Measurements from ENCODE around the gene GLS.
A peak's percentile ranks its signal among the peaks of the same experiment; 100 is the strongest.

GLS gene

GRCh38 chr2:190996947-190997346 lies 116.3 kb downstream of the GLS start:
- no peak for DNase-seq

GRCh38 chr2:190997526-190998113 lies 117.0 kb downstream of the GLS start:
- no peak for DNase-seq

GRCh38 chr2:190999058-190999457 lies 118.4 kb downstream of the GLS start:
- no peak for DNase-seq

GRCh38 chr2:190999949-191000665 lies 119.5 kb downstream of the GLS start:
- DNase-seq, result no peak

GRCh38 chr2:191001032-191001431 lies 120.4 kb downstream of the GLS start:
- no peak for DNase-seq

GRCh38 chr2:191001624-191002023 lies 121.0 kb downstream of the GLS start:
- no peak for DNase-seq

GRCh38 chr2:191003405-191004309 lies 123.0 kb downstream of the GLS start:
- DNase-seq, result peak; percentile 34

- DNase-seq, result no peak
These were observed 125.7 kb downstream of the GLS start for GRCh38 chr2:191006297-191006696.

GRCh38 chr2:191006997-191007783 lies 126.6 kb downstream of the GLS start:
- no peak for DNase-seq

- no peak for DNase-seq
These were observed 127.7 kb downstream of the GLS start for GRCh38 chr2:191008286-191008685.

- DNase-seq, result no peak
These were observed 129.1 kb downstream of the GLS start for GRCh38 chr2:191009541-191010374.

GRCh38 chr2:191010887-191011885 lies 130.6 kb downstream of the GLS start:
- peak; percentile 46 for DNase-seq

- no peak for DNase-seq
These were observed 131.7 kb downstream of the GLS start for GRCh38 chr2:191012346-191012745.

- DNase-seq, result peak; percentile 38
These were observed 132.4 kb downstream of the GLS start for GRCh38 chr2:191012845-191013681.

- DNase-seq, result no peak
These were observed 133.0 kb downstream of the GLS start for GRCh38 chr2:191013682-191013931.

GRCh38 chr2:191013932-191014652 lies 133.5 kb downstream of the GLS start, which contains the start of gene STAT1:
STAT1 (minus strand) TSS chr2:191014171; CDS start chr2:191010003, 4,168 bp downstream.
- peak; percentile 97 for DNase-seq

GRCh38 chr2:191014653-191015020 lies 134.0 kb downstream of the GLS start:
- DNase-seq, result peak; percentile 48

All from activated CD4-positive, alpha-beta T cell treated with anti-CD3 and anti-CD28 coated beads, Interleukin-2, Interleukin-6, amounts not matched to agents 100 ng/mL and 50 ng/mL, durations not matched to agents 16 hours and 8 hours (primary cell).